Adrenal gland (tissue), 12 donors: ENCODE measurements around the gene PTCD2. TPM values are rescaled to one million over a fixed set of nuclear protein-coding genes. Genes with fewer than 3 reads are reported as not detected.
"Not testable (repeated sequence)": the region's sequence is repeated elsewhere in the genome, so short reads cannot be mapped to it uniquely, and the experiment has no call there.

Experiments used
- DNase-seq, 7 donors: peaks; one replicate each; pipeline ENCODE4 v3.0.0-alpha.2; 2019 to 2020
- H3K27ac ChIP-seq, 5 donors: fragments of 200-600 bp; sonication (generic) in 4 of 5; 1 replicate in 3 of 5; 2 replicates in 2 of 5; pipeline versions ENCODE4 v1.5.1 to v1.8.0; 2016 to 2020; ENCODE audit warnings: mild to moderate bottlenecking in 1 of 5
- H3K27me3 ChIP-seq: fragments of 200-600 bp; 2 replicates; pipeline ENCODE4 v1.8.0; 2021
- H3K36me3 ChIP-seq, 2 donors: fragments of 200-600 bp; replicated peaks in 1 of 2; 1 replicate in 1 of 2; 2 replicates in 1 of 2; pipeline versions ENCODE4 v1.5.1 to v1.8.0; 2018 to 2022
- H3K4me1 ChIP-seq, 2 donors: fragments of 200-600 bp; replicated peaks in 1 of 2; 1 replicate in 1 of 2; 2 replicates in 1 of 2; pipeline versions ENCODE4 v1.5.1 to v1.8.0; 2018 to 2021
- H3K4me3 ChIP-seq, 4 donors: fragments of 200-600 bp; sonication (generic) in 3 of 4; one replicate each; pipeline ENCODE4 v1.5.1; 2016 to 2018
- H3K9me3 ChIP-seq, 3 donors: fragments of 200-600 bp; sonication (generic) in 1 of 3; replicated peaks in 1 of 3; 1 replicate in 2 of 3; 2 replicates in 1 of 3; pipeline versions ENCODE4 v1.5.1 to v1.8.0; 2016 to 2021
- POLR2A ChIP-seq, 2 donors: fragments of 450-650 bp; IDR thresholded peaks; one replicate each; pipeline ENCODE4 v1.6.1; 2017; ENCODE audit warnings: antibody characterized with exemption in 2 of 2, mild to moderate bottlenecking in 2 of 2, moderate library complexity in 1 of 2
- WGBS, 4 donors: extraction: QIAGEN DNeasy Blood & Tissue Kit in 2 of 4; methylation state at CpG; one replicate each; pipeline versions ENCODE4 v1.1.5 to v1.1.7; 2013 to 2017; 5-methylcytosine and 5-hydroxymethylcytosine counted together
- intact Hi-C, 2 donors: fragments of 100-400 bp; cut with DNase I; formaldehyde crosslinking; loops; one replicate each; pipeline versions ENCODE4 v1.14.1 to v1.15.0; 2022 to 2023
- polyA plus RNA-seq, 3 donors: library from polyadenylated mRNA; stranded (reverse); fragments of 200-250 nt in 2 of 3; fragments of 350-450 nt in 1 of 3; fragmentation: Illumina TruSeq in 1 of 3; extraction: RNeasy Lipid Tissue Mini Kit (QIAGEN cat#74804) in 1 of 3; gene quantifications; one replicate each; pipeline ENCODE4 v1.2.3, GENCODE V29; 2013 to 2014
- total RNA-seq, 9 donors: library from RNA; depleted of rRNA in 4 of 9; stranded (reverse); fragments of >200 nt in 4 of 9; fragments of 120-200 nt in 1 of 9; fragmentation: NEBNext Ultra II Directional in 1 of 9; extraction: Animal tissue kit (Norgen Biotek cat#: 25700) in 1 of 9; gene quantifications; one replicate each; pipeline versions ENCODE4 v1.1.0 to v1.2.4, GENCODE V29; 2013 to 2023
- TF ChIP-seq, protein P1 (sequence below), 6 experiments: fragments of 450-650 bp in 4 of 6; fragments of 200-600 bp in 2 of 6; sonication (generic) in 1 of 6; IDR thresholded peaks; 1 replicate in 5 of 6; 2 replicates in 1 of 6; pipeline versions ENCODE4 v1.5.1 to v1.8.0; 2016 to 2021; ENCODE audit warnings: antibody characterized with exemption in 6 of 6, mild to moderate bottlenecking in 2 of 6, moderate library complexity in 1 of 6
- donor health status: healthy with polysubstance abuse.
- donor health status: Bipolar disorder and iron deficiency.
- donor health status: DM: yes; HTN: yes; CAD: no.
- donor health status: DM: no; HTN: no; CAD: no.
- donor health status: DM: no; HTN: no; CAD: no.
- donor health status: DM: yes; HTN: yes; CAD: no.

Gene PTCD2
- total and polyA plus RNA-seq, 12 donors: 1.7 to 20.6 (median 14.2) TPM

- 61 to 75% (median 70%) methylated on average over 6 of the region's 6 CpGs for WGBS, 4 donors
- intact Hi-C loops: no loop called here
- no peak for DNase-seq
- H3K4me1 ChIP-seq: no peaks in the 10 kb centered on the region
- no peak overlapping the region for H3K4me3 ChIP-seq
- H3K27ac ChIP-seq: no peak overlapping the region
- peaks cover 0 to 8% (median 0%) of the 10 kb centered on the region in 3 donors for H3K9me3 ChIP-seq
- H3K36me3 ChIP-seq: no peaks in the 10 kb centered on the region
- no peaks in the 10 kb centered on the region for H3K27me3 ChIP-seq
- TF ChIP-seq, protein P1, sequence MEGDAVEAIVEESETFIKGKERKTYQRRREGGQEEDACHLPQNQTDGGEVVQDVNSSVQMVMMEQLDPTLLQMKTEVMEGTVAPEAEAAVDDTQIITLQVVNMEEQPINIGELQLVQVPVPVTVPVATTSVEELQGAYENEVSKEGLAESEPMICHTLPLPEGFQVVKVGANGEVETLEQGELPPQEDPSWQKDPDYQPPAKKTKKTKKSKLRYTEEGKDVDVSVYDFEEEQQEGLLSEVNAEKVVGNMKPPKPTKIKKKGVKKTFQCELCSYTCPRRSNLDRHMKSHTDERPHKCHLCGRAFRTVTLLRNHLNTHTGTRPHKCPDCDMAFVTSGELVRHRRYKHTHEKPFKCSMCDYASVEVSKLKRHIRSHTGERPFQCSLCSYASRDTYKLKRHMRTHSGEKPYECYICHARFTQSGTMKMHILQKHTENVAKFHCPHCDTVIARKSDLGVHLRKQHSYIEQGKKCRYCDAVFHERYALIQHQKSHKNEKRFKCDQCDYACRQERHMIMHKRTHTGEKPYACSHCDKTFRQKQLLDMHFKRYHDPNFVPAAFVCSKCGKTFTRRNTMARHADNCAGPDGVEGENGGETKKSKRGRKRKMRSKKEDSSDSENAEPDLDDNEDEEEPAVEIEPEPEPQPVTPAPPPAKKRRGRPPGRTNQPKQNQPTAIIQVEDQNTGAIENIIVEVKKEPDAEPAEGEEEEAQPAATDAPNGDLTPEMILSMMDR (IDR thresholded peaks at IDR 0.05): no peak
- no peak for TF ChIP-seq POLR2A (IDR thresholded peaks at IDR 0.05)
These were observed 77.7 kb downstream of the PTCD2 start for GRCh38 chr5:72397836-72398235.

DNA sequence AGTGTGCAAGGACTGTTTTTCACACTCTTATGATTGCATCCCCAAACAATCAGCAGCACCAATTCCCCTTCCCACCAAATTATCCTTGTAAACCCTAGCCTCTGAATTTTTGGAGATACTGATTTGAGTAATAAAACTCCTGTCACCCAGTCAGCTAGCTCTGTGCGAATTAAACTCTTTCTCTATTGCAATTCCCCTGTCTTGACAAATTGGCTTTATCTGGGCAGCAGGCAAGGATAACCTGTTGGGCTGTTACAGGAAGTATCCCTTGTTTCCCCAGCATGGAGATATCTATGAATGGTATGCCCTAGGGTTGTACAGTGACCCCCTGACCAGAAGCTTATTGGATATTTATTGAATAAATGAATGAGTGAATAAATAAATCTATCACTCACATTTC is 80.8 kb downstream of the PTCD2 start:
- Histone ChIP-seq H3K4me1 (no peaks in the 10 kb centered on the region), H3K27me3 (no peaks in the 10 kb centered on the region), H3K27ac (no peak overlapping the region), H3K36me3 (no peaks in the 10 kb centered on the region), H3K9me3 (peaks cover 0 to 8% (median 0%) of the 10 kb centered on the region in 3 donors), H3K4me3 (no peak overlapping the region)
- intact Hi-C loops: loop anchor here in 1 of 2 donors (10.0 kb wide), 1 partner anchor 124 kb away; no protein-coding TSS in a partner anchor
- TF ChIP-seq, protein P1 (IDR thresholded peaks at IDR 0.05): no peak
- no peak for TF ChIP-seq POLR2A (IDR thresholded peaks at IDR 0.05)
- 49 to 100% (median 74%) methylated on average over 1 of the region's 1 CpG for WGBS, 4 donors
- no peak for DNase-seq

- TF ChIP-seq POLR2A (IDR thresholded peaks at IDR 0.05): no peak
- TF ChIP-seq, protein P1 (IDR thresholded peaks at IDR 0.05): no peak
- H3K27me3 ChIP-seq: no peaks in the 10 kb centered on the region
- 55 to 67% (median 61%) methylated on average over 2 of the region's 2 CpGs for WGBS, 4 donors
- intact Hi-C loops: loop anchor here in 1 of 2 donors (10.0 kb wide), 1 partner anchor 122 kb away; no protein-coding TSS in a partner anchor
- H3K9me3 ChIP-seq: peaks cover 0 to 8% (median 0%) of the 10 kb centered on the region in 3 donors
- no peak overlapping the region for H3K4me3 ChIP-seq
- H3K36me3 ChIP-seq: no peaks in the 10 kb centered on the region
- peak overlapping the region in 1 of 5 donors; percentile 41 for H3K27ac ChIP-seq
- H3K4me1 ChIP-seq: no peaks in the 10 kb centered on the region
- no peak for DNase-seq
These were observed 82.3 kb downstream of the PTCD2 start for GRCh38 chr5:72402381-72402890.

- H3K36me3 ChIP-seq: no peaks in the 10 kb centered on the region
- H3K4me1 ChIP-seq: no peaks in the 10 kb centered on the region
- intact Hi-C loops: loop anchor here in 1 of 2 donors (10.0 kb wide), 1 partner anchor 122 kb away; no protein-coding TSS in a partner anchor
- H3K9me3 ChIP-seq: peaks cover 0 to 8% (median 0%) of the 10 kb centered on the region in 3 donors
- no peak overlapping the region for H3K4me3 ChIP-seq
- H3K27ac ChIP-seq: peak overlapping the region in 1 of 5 donors; percentile 41
- TF ChIP-seq, protein P1 (IDR thresholded peaks at IDR 0.05): peak; percentile 19 to 52 (median 45)
- no peak for TF ChIP-seq POLR2A (IDR thresholded peaks at IDR 0.05)
- 63 to 64% (median 64%) methylated on average over 4 of the region's 4 CpGs for WGBS, 4 donors
- DNase-seq: peak in 5 of 7 donors; percentile 28 to 70 (median 43)
- H3K27me3 ChIP-seq: no peaks in the 10 kb centered on the region
These were observed 82.9 kb downstream of the PTCD2 start for GRCh38 chr5:72402959-72403628.

DNA sequence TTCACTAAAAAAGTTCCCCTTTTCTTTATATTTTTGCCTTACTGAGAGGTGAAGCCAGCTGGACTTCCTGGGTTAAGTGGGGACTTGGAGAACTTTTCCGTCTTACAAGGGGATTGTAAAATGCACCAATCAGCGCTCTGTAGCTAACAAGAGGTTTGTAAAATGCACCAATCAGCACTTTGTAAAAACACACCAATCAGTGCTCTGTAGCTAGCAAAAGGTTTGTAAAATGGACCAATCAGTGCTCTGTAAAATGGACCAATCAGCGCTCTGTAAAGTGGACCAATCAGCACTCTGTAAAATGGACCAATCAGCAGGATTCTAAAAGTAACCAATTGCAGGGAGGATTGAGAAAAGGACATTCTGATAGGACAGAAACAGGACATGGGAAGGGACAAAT is 84.6 kb downstream of the PTCD2 start:
- 86 to 95% (median 93%) methylated on average over 3 of the region's 3 CpGs for WGBS, 4 donors
- not testable (repeated sequence) for DNase-seq, H3K36me3 ChIP-seq, H3K27ac ChIP-seq, H3K27me3 ChIP-seq, H3K4me1 ChIP-seq, H3K4me3 ChIP-seq, H3K9me3 ChIP-seq
- intact Hi-C loops: loop anchor here in 1 of 2 donors (10.0 kb wide), 1 partner anchor 120 kb away; no protein-coding TSS in a partner anchor
